ENCODE data around the gene EDA.

DNA sequence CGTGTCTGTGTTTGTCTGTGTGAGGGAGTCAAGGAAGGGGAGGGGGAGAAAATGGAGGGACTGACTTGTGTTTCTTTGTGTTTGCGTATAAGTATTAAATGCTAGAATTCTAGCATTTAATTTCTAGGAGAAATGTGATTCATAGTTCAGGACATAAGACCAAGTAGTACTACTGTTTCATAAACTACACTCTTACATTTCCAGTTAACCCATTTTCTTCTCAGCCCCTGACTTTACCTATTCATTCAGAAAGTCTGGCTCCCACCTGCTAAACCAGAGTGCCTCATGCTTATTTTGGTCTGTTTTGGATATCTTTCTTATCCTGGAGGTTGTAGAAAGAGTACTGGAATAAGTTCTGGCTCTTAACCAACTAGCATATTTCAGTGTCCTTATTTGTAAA lies 14.2 kb downstream of the EDA start:
- TF ChIP-seq, protein P1, sequence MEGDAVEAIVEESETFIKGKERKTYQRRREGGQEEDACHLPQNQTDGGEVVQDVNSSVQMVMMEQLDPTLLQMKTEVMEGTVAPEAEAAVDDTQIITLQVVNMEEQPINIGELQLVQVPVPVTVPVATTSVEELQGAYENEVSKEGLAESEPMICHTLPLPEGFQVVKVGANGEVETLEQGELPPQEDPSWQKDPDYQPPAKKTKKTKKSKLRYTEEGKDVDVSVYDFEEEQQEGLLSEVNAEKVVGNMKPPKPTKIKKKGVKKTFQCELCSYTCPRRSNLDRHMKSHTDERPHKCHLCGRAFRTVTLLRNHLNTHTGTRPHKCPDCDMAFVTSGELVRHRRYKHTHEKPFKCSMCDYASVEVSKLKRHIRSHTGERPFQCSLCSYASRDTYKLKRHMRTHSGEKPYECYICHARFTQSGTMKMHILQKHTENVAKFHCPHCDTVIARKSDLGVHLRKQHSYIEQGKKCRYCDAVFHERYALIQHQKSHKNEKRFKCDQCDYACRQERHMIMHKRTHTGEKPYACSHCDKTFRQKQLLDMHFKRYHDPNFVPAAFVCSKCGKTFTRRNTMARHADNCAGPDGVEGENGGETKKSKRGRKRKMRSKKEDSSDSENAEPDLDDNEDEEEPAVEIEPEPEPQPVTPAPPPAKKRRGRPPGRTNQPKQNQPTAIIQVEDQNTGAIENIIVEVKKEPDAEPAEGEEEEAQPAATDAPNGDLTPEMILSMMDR (IDR thresholded peaks at IDR 0.05): no peak
- TF ChIP-seq ZFX (IDR thresholded peaks at IDR 0.05; ENCODE audit: borderline replicate concordance): no peak
